HepG2 (cell line): ENCODE measurements around the gene CCN2. TPM values are rescaled to one million over a fixed set of nuclear protein-coding genes. Genes with fewer than 3 reads are reported as not detected.
A peak's percentile ranks its signal among the peaks of the same experiment; 100 is the strongest.

Source experiments
- ATAC-seq: fragments of 200-7000 bp; cut with Tn5 transposase; 3 replicates; pipeline ENCODE4 v1.9.1; 2020; ENCODE audit warnings: mild to moderate bottlenecking, moderate library complexity
- BruUV-seq: library from RNA; stranded (reverse); fragments of 400-500 nt; replicated peaks from 2 replicates; lab custom pipeline; 2021; lab: Mats Ljungman, UMichigan
- CTCF ChIA-PET: fragments of 300-600 bp; formaldehyde crosslinking; extraction: SDS; loops from one replicate; lab custom pipeline; 2021; ENCODE audit warnings: low total read pairs, inconsistent platforms, low intra/inter-chr PET ratio; lab: Yijun Ruan, JAX
- POLR2A ChIA-PET: fragments of 350-600 bp; sonication (Branson Sonifier 250); formaldehyde crosslinking; loops from one replicate; lab custom pipeline; 2020; ENCODE audit warnings: antibody characterized with exemption, inconsistent platforms; lab: Yijun Ruan, JAX
- DNase-seq: peaks from one replicate; pipeline ENCODE4 v3.0.0-alpha.2; 2015; ENCODE audit warnings: low spot score
- FAIRE-seq: peaks from 3 replicates; lab custom pipeline; 2011; peaks lifted over from hg19 to GRCh38; lab: Jason Lieb, UNC
- H2AFZ ChIP-seq: one replicate; pipeline ENCODE4 v1.6.1; 2011; ENCODE audit warnings: low read length, inconsistent platforms
- H3K27ac ChIP-seq: fragments of 300-600 bp; 3 replicates; pipeline ENCODE4 v1.8.0; 2011; ENCODE audit warnings: mixed run types, mild to moderate bottlenecking, mixed read lengths, low read length, inconsistent platforms; ENCODE audit not compliant: insufficient read depth; ENCODE audit errors: extremely low read length
- H3K27me3 ChIP-seq, 2 experiments: fragments of 200-600 bp in 1 of 2; 2 replicates in 1 of 2; 3 replicates in 1 of 2; pipeline versions ENCODE4 v1.6.0 to v1.8.0; 2011; ENCODE audit warnings: low read length in 2 of 2, mild to moderate bottlenecking in 2 of 2, moderate library complexity in 2 of 2, inconsistent platforms in 1 of 2; ENCODE audit not compliant: insufficient read depth in 2 of 2, control insufficient read depth in 1 of 2
- H3K36me3 ChIP-seq, 2 experiments: fragments of 200-600 bp in 1 of 2; replicated peaks in 1 of 2; 2 replicates in 1 of 2; 3 replicates in 1 of 2; pipeline versions ENCODE4 v1.5.1 to v1.8.0; 2011; ENCODE audit warnings: low read length in 2 of 2, inconsistent platforms in 1 of 2; ENCODE audit not compliant: insufficient read depth in 2 of 2, control insufficient read depth in 1 of 2
- H3K4me1 ChIP-seq: 2 replicates; pipeline ENCODE4 v1.5.1; 2012; ENCODE audit warnings: low read length, inconsistent platforms; ENCODE audit not compliant: insufficient read depth
- H3K4me2 ChIP-seq: 2 replicates; pipeline ENCODE4 v1.6.0; 2011; ENCODE audit warnings: low read depth, low read length, inconsistent platforms
- H3K4me3 ChIP-seq, 3 experiments: fragments of 200-600 bp in 1 of 3; sonication (generic), shearing (Covaris generic) in 1 of 3; replicated peaks in 1 of 3; 2 replicates each; pipeline ENCODE4 v1.5.1; 2011 to 2016; ENCODE audit warnings: low read length in 3 of 3, inconsistent platforms in 2 of 3, low read depth in 2 of 3, mild to moderate bottlenecking in 2 of 3, control low read depth in 1 of 3, mixed read lengths in 1 of 3; ENCODE audit not compliant: insufficient read depth in 1 of 3
- H3K79me2 ChIP-seq: one replicate; pipeline ENCODE4 v1.6.1; 2011; ENCODE audit warnings: low read length, inconsistent platforms; ENCODE audit not compliant: insufficient read depth
- H3K9ac ChIP-seq: 2 replicates; pipeline ENCODE4 v1.6.0; 2011; ENCODE audit warnings: mild to moderate bottlenecking, low read depth, low read length, inconsistent platforms; ENCODE audit not compliant: insufficient read depth
- H3K9me3 ChIP-seq: 2 replicates; pipeline ENCODE4 v1.5.1; 2012; ENCODE audit warnings: mild to moderate bottlenecking, low read length
- H4K20me1 ChIP-seq: 2 replicates; pipeline ENCODE4 v1.6.0; 2011; ENCODE audit warnings: inconsistent platforms, mild to moderate bottlenecking, low read length, moderate library complexity; ENCODE audit not compliant: insufficient read depth
- CSRNP2 ChIP-seq: sonication (generic); formaldehyde crosslinking; conservative IDR thresholded peaks from 2 replicates; pipeline ENCODE4 v1.8.0; 2022; ENCODE audit warnings: low read depth, missing genetic modification reagents
- MAFK ChIP-seq, 2 experiments: IDR thresholded peaks in 1 of 2; conservative IDR thresholded peaks in 1 of 2; 2 replicates each; pipeline ENCODE4 v1.6.1; 2011; ENCODE audit warnings: improper control_type of control experiment in 2 of 2, low read length in 2 of 2
- MEIS1 ChIP-seq: sonication (generic); formaldehyde crosslinking; IDR thresholded peaks from 2 replicates; pipeline ENCODE4 v1.9.0; 2021; ENCODE audit warnings: mild to moderate bottlenecking, missing genetic modification reagents, moderate library complexity, borderline replicate concordance
- NFIC ChIP-seq: IDR thresholded peaks from 2 replicates; pipeline ENCODE4 v1.6.1; 2012; ENCODE audit warnings: mild to moderate bottlenecking, low read length, inconsistent platforms
- PAF1 ChIP-seq: IDR thresholded peaks from 2 replicates; pipeline ENCODE4 v1.6.1; 2016; ENCODE audit warnings: missing genetic modification reagents, missing compliant biosample characterization
- PHF21A ChIP-seq: sonication (generic); formaldehyde crosslinking; IDR thresholded peaks from 2 replicates; pipeline ENCODE4 v1.5.0; 2020; ENCODE audit warnings: mild to moderate bottlenecking, missing genetic modification reagents
- SNAI1 ChIP-seq: sonication (generic); formaldehyde crosslinking; IDR thresholded peaks from 2 replicates; pipeline ENCODE4 v1.5.0; 2020; ENCODE audit warnings: mild to moderate bottlenecking, missing genetic modification reagents, borderline replicate concordance
- ZMAT3 ChIP-seq: sonication (generic); formaldehyde crosslinking; conservative IDR thresholded peaks from 2 replicates; pipeline ENCODE4 v1.7.0; 2021; ENCODE audit warnings: missing genetic modification reagents
- ZNF10 ChIP-seq: sonication (generic); formaldehyde crosslinking; IDR thresholded peaks from 2 replicates; pipeline ENCODE4 v1.4.0; 2020; ENCODE audit warnings: mild to moderate bottlenecking, low read depth, missing genetic modification reagents, borderline replicate concordance
- ZNF205 ChIP-seq: IDR thresholded peaks from 2 replicates; pipeline ENCODE4 v1.6.1; 2018; ENCODE audit warnings: missing biosample characterization, missing genetic modification reagents
- ZNF430 ChIP-seq: sonication (generic); formaldehyde crosslinking; IDR thresholded peaks from 2 replicates; pipeline ENCODE4 v1.9.0; 2021; ENCODE audit warnings: mild to moderate bottlenecking, missing genetic modification reagents
- ZNF441 ChIP-seq: sonication (generic); formaldehyde crosslinking; IDR thresholded peaks from 2 replicates; pipeline ENCODE4 v1.7.0; 2021; ENCODE audit warnings: missing genetic modification reagents, borderline replicate concordance
- ZNF605 ChIP-seq: sonication (generic); formaldehyde crosslinking; IDR thresholded peaks from 2 replicates; pipeline ENCODE4 v1.8.0; 2022; ENCODE audit warnings: mild to moderate bottlenecking, missing genetic modification reagents
- WGBS: methylation state at CpG from one replicate; pipeline ENCODE4 v1.1.6; 2017; ENCODE audit warnings: low lambda C conversion rate; 5-methylcytosine and 5-hydroxymethylcytosine counted together
- in situ Hi-C: cut with HindIII; loops from 2 replicates; pipeline ENCODE4 v1.10.0; 2017; ENCODE audit warnings: low pct_unique_long_range_greater_than_20kb; ENCODE audit not compliant: extremely low pct_ligation_motif_present
- intact Hi-C: fragments of 100-400 bp; cut with micrococcal nuclease; formaldehyde crosslinking; loops from one replicate; pipeline ENCODE4 v1.10.0; 2022; ENCODE audit not compliant: unreplicated experiment
- polyA plus RNA-seq, 8 experiments: library from polyadenylated mRNA; depleted of rRNA in 3 of 8; stranded (reverse) in 7 of 8; unstranded in 1 of 8; fragments of >200 nt; fragmentation: Illumina TruSeq in 4 of 8; extraction: Trizol in 4 of 8; gene quantifications; 2 replicates each; pipeline versions ENCODE4 v1.2.1 to v1.2.3, GENCODE V29; 2011 to 2016; ENCODE audit warnings: low read depth in 4 of 8, missing spikeins in 1 of 8, mixed read lengths in 1 of 8; ENCODE audit not compliant: insufficient read depth in 1 of 8
- total RNA-seq, 5 experiments: library from RNA; depleted of rRNA; stranded (reverse); fragments of >200 nt; fragmentation: Illumina TruSeq; extraction: Trizol; gene quantifications; 2 replicates each; pipeline ENCODE4 v1.2.3, GENCODE V29; 2016; ENCODE audit warnings: low read depth in 1 of 5
- TF ChIP-seq, protein P1 (sequence below): sonication (generic); formaldehyde crosslinking; IDR thresholded peaks from 2 replicates; pipeline ENCODE4 v1.5.1; 2020; ENCODE audit warnings: mild to moderate bottlenecking, missing genetic modification reagents, borderline replicate concordance
- TF ChIP-seq, protein P2 (sequence below): sonication (generic); formaldehyde crosslinking; conservative IDR thresholded peaks from 2 replicates; pipeline ENCODE4 v1.4.0; 2020; ENCODE audit warnings: missing genetic modification reagents
- TF ChIP-seq, protein P3 (sequence below): IDR thresholded peaks from 2 replicates; pipeline ENCODE4 v1.6.1; 2016; ENCODE audit warnings: mild to moderate bottlenecking, missing biosample characterization, missing genetic modification reagents

The CCN2 gene
- total and polyA plus RNA-seq, 2 of the 13 experiments (the other 11 are each of a cell fraction or from before 2014, with no cell fraction given) = 34.7 to 316 TPM

DNA sequence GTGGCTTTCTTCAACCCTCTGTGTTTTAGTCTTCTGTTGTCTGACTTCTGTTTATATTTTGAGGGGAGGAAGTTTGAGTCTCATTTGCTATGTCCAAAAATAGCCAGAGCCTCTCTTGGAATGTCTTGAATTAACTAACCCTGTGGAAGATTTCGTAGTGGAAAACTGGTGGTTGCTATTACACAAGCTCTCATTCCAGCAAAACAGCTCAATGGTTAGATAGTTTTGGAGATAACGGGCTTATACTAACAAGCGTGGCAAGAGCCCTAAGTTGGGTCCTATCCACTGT, 1.6 kb downstream of the CCN2 start:
- Histone ChIP-seq H2AFZ (no peak overlapping the region), H3K4me1 (peaks cover 62% of the 10 kb centered on the region), H3K79me2 (peaks cover 23% of the 10 kb centered on the region), H3K9ac (peak overlapping the region; percentile 95), H3K4me2 (peak overlapping the region; percentile 91), H3K4me3 (peak overlapping the region; percentile 78 to 94 (median 93)), H3K9me3 (no peaks in the 10 kb centered on the region), H3K36me3 (peaks cover 8 to 20% of the 10 kb centered on the region in 2 experiments), H3K27me3 (peaks cover 0 to 3% of the 10 kb centered on the region in 2 experiments; a peak in 1 of 5 replicates), H4K20me1 (peaks cover 34% of the 10 kb centered on the region), H3K27ac (peak overlapping the region; percentile 83)
- in situ Hi-C loops = no loop called here
- DNase-seq = no peak
- WGBS = 29% methylated on average over 3 of the region's 3 CpGs
- no TSS peak for BruUV-seq
- intact Hi-C loops = no loop called here
- ATAC-seq = no peak
- ChIA-PET CTCF (interaction anchor here (2.0 to 2.9 kb wide), 4 partner anchors 32 to 268 kb away, joined by 7 to 21 read pairs (median 11); no protein-coding TSS in a partner anchor), POLR2A (interaction anchor here (0.7 to 8.1 kb wide), 11 partner anchors 10 to 113 kb away, joined by 3 to 400 read pairs (median 20); no protein-coding TSS in a partner anchor)
- no peak for FAIRE-seq
- TF ChIP-seq ZNF10 (CRISPR knock-in tag) = no peak
- TF ChIP-seq, protein P1, sequence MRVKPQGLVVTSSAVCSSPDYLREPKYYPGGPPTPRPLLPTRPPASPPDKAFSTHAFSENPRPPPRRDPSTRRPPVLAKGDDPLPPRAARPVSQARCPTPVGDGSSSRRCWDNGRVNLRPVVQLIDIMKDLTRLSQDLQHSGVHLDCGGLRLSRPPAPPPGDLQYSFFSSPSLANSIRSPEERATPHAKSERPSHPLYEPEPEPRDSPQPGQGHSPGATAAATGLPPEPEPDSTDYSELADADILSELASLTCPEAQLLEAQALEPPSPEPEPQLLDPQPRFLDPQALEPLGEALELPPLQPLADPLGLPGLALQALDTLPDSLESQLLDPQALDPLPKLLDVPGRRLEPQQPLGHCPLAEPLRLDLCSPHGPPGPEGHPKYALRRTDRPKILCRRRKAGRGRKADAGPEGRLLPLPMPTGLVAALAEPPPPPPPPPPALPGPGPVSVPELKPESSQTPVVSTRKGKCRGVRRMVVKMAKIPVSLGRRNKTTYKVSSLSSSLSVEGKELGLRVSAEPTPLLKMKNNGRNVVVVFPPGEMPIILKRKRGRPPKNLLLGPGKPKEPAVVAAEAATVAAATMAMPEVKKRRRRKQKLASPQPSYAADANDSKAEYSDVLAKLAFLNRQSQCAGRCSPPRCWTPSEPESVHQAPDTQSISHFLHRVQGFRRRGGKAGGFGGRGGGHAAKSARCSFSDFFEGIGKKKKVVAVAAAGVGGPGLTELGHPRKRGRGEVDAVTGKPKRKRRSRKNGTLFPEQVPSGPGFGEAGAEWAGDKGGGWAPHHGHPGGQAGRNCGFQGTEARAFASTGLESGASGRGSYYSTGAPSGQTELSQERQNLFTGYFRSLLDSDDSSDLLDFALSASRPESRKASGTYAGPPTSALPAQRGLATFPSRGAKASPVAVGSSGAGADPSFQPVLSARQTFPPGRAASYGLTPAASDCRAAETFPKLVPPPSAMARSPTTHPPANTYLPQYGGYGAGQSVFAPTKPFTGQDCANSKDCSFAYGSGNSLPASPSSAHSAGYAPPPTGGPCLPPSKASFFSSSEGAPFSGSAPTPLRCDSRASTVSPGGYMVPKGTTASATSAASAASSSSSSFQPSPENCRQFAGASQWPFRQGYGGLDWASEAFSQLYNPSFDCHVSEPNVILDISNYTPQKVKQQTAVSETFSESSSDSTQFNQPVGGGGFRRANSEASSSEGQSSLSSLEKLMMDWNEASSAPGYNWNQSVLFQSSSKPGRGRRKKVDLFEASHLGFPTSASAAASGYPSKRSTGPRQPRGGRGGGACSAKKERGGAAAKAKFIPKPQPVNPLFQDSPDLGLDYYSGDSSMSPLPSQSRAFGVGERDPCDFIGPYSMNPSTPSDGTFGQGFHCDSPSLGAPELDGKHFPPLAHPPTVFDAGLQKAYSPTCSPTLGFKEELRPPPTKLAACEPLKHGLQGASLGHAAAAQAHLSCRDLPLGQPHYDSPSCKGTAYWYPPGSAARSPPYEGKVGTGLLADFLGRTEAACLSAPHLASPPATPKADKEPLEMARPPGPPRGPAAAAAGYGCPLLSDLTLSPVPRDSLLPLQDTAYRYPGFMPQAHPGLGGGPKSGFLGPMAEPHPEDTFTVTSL (CRISPR knock-in tag) = no peak
- TF ChIP-seq CSRNP2 (CRISPR knock-in tag) = 0 out of 2 replicates have a peak, but pooled peaks have one; percentile 23
- TF ChIP-seq PAF1 (CRISPR knock-in tag) = peak; percentile 75
- TF ChIP-seq, protein P2, sequence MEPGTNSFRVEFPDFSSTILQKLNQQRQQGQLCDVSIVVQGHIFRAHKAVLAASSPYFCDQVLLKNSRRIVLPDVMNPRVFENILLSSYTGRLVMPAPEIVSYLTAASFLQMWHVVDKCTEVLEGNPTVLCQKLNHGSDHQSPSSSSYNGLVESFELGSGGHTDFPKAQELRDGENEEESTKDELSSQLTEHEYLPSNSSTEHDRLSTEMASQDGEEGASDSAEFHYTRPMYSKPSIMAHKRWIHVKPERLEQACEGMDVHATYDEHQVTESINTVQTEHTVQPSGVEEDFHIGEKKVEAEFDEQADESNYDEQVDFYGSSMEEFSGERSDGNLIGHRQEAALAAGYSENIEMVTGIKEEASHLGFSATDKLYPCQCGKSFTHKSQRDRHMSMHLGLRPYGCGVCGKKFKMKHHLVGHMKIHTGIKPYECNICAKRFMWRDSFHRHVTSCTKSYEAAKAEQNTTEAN = 0 out of 2 replicates have a peak, but pooled peaks have one; percentile 9
- TF ChIP-seq ZNF441 (CRISPR knock-in tag) = 0 out of 2 replicates have a peak, but pooled peaks have one; percentile 10
- TF ChIP-seq NFIC = peak; percentile 64; the same call in 1 of the 2 replicates
- 0 out of 2 replicates have a peak, but pooled peaks have one; percentile 13 for TF ChIP-seq ZMAT3 (CRISPR knock-in tag)
- no peak for TF ChIP-seq MAFK (conservative IDR thresholded peaks at IDR 0.05 in 1 of 2, IDR thresholded peaks at IDR 0.05 in 1 of 2; ENCODE audit: low read length in 2 of 2)
- TF ChIP-seq ZNF605 (CRISPR knock-in tag) = peak; percentile 18; the same call in 1 of the 2 replicates
- TF ChIP-seq ZNF205 (CRISPR knock-in tag) = 0 out of 2 replicates have a peak, but pooled peaks have one; percentile 2
- TF ChIP-seq MEIS1 (CRISPR knock-in tag) = no peak
- 0 out of 2 replicates have a peak, but pooled peaks have one; percentile 36 for TF ChIP-seq ZNF430
- TF ChIP-seq, protein P3, sequence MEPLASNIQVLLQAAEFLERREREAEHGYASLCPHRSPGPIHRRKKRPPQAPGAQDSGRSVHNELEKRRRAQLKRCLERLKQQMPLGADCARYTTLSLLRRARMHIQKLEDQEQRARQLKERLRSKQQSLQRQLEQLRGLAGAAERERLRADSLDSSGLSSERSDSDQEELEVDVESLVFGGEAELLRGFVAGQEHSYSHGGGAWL (CRISPR knock-in tag) = no peak
- peak; percentile 32; the same call in 1 of the 2 replicates for TF ChIP-seq PHF21A (CRISPR knock-in tag)
- peak; percentile 57; the same call in 1 of the 2 replicates for TF ChIP-seq SNAI1 (CRISPR knock-in tag)
